T-helper 1 cell treated with Interleukin-12 subunit alpha and Interleukin-12 subunit beta and Interleukin-4 antibody, amounts not matched to agents 30 μg/mL and 1 μg/mL, for 36 hours (primary cell): ENCODE results near the gene TNNT2.

Source experiments
- H3K27ac Mint-ChIP-seq: one replicate; pipeline ENCODE4 v1.8.0; 2021; ENCODE audit warnings: mild to moderate bottlenecking, mixed read lengths
- H3K27me3 Mint-ChIP-seq: one replicate; pipeline ENCODE4 v1.8.0; 2021; ENCODE audit warnings: low read depth, mixed read lengths
- H3K36me3 Mint-ChIP-seq: one replicate; pipeline ENCODE4 v1.8.0; 2021; ENCODE audit warnings: low read depth, mixed read lengths
- H3K4me1 Mint-ChIP-seq: one replicate; pipeline ENCODE4 v1.8.0; 2021; ENCODE audit warnings: low read depth, mixed read lengths
- H3K4me3 Mint-ChIP-seq: one replicate; pipeline ENCODE4 v1.8.0; 2021; ENCODE audit warnings: mild to moderate bottlenecking, moderate library complexity, mixed read lengths
- H3K9me3 Mint-ChIP-seq: one replicate; pipeline ENCODE4 v1.8.0; 2021; ENCODE audit warnings: mixed read lengths

The TNNT2 gene

DNA sequence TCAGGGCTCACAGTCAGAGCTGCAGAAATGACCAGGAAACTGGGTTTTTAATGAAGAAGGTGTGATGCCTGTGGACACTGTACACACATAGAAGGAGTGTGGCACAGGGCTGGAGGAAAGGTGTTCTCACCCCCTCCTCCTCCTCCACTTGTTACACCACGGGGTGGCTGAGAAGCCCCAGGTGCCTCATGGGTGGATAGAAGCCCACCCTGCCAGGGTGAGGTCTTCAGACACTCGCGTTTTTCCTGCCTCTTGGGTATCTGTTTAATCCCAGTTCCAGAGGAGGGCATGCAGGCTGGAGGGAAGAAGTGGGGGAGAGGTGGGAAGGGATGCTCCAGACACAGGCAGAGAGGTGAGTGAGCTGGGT is 31.3 kb upstream of the TNNT2 start:
- Mint-ChIP-seq H3K27me3 (no peaks in the 10 kb centered on the region), H3K36me3 (no peaks in the 10 kb centered on the region), H3K27ac (no peak overlapping the region), H3K4me3 (no peak overlapping the region), H3K4me1 (no peaks in the 10 kb centered on the region), H3K9me3 (no peaks in the 10 kb centered on the region)

DNA sequence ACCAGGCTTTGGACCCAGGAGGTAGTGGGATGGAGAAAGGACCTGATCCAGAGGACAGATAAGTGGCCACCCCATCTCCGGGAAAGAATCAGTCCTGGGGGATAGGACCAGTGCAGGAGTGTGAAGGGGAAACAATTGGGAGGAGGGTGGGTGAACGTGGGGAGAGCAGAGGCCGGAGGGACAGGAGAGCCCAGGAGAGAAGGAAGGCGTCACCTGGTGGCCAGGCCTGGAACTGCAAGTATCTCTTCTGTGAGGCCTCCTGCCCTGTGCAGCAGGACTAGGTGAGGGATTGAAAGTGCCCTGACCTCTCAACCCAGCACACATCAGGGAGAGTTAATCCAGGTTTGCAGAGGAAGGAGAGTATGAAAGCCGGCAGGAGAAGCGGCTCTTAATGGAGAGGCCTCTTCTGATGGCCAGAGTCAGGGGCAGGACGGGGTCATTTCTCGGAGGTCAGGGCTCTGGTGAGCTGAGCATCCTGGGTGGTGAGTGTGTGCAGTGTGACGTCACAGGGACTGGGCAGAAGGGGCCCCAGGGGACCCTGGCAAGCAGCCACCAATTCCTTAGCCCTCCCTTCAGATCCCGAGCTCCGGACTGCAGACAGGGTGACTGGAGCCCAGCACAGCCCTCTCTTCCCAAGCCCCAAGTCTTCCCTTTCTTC is 30.8 kb upstream of the TNNT2 start:
- H3K9me3 Mint-ChIP-seq: no peaks in the 10 kb centered on the region
- H3K4me1 Mint-ChIP-seq: no peaks in the 10 kb centered on the region
- no peak overlapping the region for H3K27ac Mint-ChIP-seq
- no peaks in the 10 kb centered on the region for H3K27me3 Mint-ChIP-seq
- H3K4me3 Mint-ChIP-seq: no peak overlapping the region
- H3K36me3 Mint-ChIP-seq: no peaks in the 10 kb centered on the region

GRCh38 chr1:201406831-201407406 is 29.4 kb upstream of the TNNT2 start:
- H3K9me3 Mint-ChIP-seq: no peaks in the 10 kb centered on the region
- no peaks in the 10 kb centered on the region for H3K36me3 Mint-ChIP-seq
- H3K27me3 Mint-ChIP-seq: no peaks in the 10 kb centered on the region
- no peak overlapping the region for H3K4me3 Mint-ChIP-seq
- H3K4me1 Mint-ChIP-seq: no peaks in the 10 kb centered on the region
- no peak overlapping the region for H3K27ac Mint-ChIP-seq

DNA sequence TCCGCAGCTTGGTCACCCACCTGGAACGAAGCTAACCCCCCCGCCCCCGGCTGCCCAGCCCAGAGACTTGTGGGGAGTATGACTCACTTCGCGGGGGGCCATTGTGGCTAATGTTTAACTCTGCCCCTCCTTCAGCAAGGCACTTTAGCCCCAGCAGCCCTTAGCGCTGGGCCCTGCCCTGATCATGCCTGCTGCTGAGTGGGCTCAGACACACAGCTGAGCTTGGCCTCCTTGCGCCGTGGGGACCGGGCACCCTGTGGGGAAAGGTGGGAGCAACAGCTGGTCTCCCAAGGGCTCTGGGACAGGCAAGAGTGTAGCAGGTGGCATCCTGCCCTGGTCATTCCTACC is 28.0 kb upstream of the TNNT2 start:
- Mint-ChIP-seq H3K27me3 (no peaks in the 10 kb centered on the region), H3K4me1 (no peaks in the 10 kb centered on the region), H3K36me3 (no peaks in the 10 kb centered on the region), H3K9me3 (no peaks in the 10 kb centered on the region), H3K27ac (no peak overlapping the region), H3K4me3 (no peak overlapping the region)

GRCh38 chr1:201404722-201405483 is 27.4 kb upstream of the TNNT2 start:
- no peak overlapping the region for H3K4me3 Mint-ChIP-seq
- no peaks in the 10 kb centered on the region for H3K36me3 Mint-ChIP-seq
- H3K27me3 Mint-ChIP-seq: no peaks in the 10 kb centered on the region
- H3K27ac Mint-ChIP-seq: no peak overlapping the region
- H3K9me3 Mint-ChIP-seq: no peaks in the 10 kb centered on the region
- no peaks in the 10 kb centered on the region for H3K4me1 Mint-ChIP-seq

GRCh38 chr1:201404055-201404454 is 26.6 kb upstream of the TNNT2 start:
- H3K36me3 Mint-ChIP-seq: no peaks in the 10 kb centered on the region
- no peaks in the 10 kb centered on the region for H3K27me3 Mint-ChIP-seq
- H3K4me3 Mint-ChIP-seq: no peak overlapping the region
- H3K9me3 Mint-ChIP-seq: no peaks in the 10 kb centered on the region
- no peaks in the 10 kb centered on the region for H3K4me1 Mint-ChIP-seq
- H3K27ac Mint-ChIP-seq: no peak overlapping the region

GRCh38 chr1:201403359-201403758 is 25.9 kb upstream of the TNNT2 start:
- Mint-ChIP-seq H3K4me3 (no peak overlapping the region), H3K27me3 (peaks cover 6% of the 10 kb centered on the region), H3K27ac (no peak overlapping the region), H3K36me3 (no peaks in the 10 kb centered on the region), H3K9me3 (no peaks in the 10 kb centered on the region), H3K4me1 (no peaks in the 10 kb centered on the region)

DNA sequence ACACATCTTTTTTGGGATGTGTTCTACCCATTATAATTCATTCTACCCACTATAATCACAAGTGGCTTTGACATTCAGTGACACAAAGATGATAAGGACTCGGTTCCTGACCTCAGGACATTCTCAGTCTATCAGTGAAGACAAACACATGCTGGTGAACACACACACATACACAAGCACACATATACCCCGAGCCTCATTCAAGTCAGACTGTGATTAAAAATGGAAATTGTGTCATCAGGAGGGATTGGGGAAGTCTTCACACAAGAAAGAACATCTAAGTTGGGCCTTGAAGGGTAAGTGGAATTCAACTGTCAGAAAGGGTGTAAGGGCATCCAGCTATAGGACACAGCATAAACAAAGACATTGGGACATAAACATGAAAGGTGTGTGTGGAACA is 24.2 kb upstream of the TNNT2 start:
- H3K27me3 Mint-ChIP-seq: peaks cover 17% of the 10 kb centered on the region
- no peaks in the 10 kb centered on the region for H3K36me3 Mint-ChIP-seq
- no peaks in the 10 kb centered on the region for H3K9me3 Mint-ChIP-seq
- no peaks in the 10 kb centered on the region for H3K4me1 Mint-ChIP-seq
- no peak overlapping the region for H3K4me3 Mint-ChIP-seq
- no peak overlapping the region for H3K27ac Mint-ChIP-seq

DNA sequence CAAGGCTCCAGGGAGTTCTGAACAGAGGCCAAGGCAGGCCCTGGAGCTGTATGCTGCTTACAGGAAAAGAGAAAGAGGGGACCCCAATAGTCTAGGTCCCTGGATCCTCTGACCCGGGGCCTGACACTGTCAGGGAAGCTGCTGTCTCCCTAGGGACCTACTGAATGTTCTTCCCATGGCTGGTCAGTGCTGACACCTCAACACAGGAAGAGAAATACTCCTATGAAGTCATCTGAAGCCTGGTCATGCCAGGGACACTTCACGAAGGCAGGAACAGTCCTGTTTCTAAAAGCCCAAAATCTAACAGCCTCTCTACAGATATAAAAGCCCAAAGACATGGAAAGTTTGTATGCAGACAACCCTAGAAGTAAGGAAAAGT is 23.4 kb upstream of the TNNT2 start:
- Mint-ChIP-seq H3K4me1 (no peaks in the 10 kb centered on the region), H3K4me3 (no peak overlapping the region), H3K27ac (no peak overlapping the region), H3K9me3 (no peaks in the 10 kb centered on the region), H3K36me3 (no peaks in the 10 kb centered on the region), H3K27me3 (peaks cover 23% of the 10 kb centered on the region)

DNA sequence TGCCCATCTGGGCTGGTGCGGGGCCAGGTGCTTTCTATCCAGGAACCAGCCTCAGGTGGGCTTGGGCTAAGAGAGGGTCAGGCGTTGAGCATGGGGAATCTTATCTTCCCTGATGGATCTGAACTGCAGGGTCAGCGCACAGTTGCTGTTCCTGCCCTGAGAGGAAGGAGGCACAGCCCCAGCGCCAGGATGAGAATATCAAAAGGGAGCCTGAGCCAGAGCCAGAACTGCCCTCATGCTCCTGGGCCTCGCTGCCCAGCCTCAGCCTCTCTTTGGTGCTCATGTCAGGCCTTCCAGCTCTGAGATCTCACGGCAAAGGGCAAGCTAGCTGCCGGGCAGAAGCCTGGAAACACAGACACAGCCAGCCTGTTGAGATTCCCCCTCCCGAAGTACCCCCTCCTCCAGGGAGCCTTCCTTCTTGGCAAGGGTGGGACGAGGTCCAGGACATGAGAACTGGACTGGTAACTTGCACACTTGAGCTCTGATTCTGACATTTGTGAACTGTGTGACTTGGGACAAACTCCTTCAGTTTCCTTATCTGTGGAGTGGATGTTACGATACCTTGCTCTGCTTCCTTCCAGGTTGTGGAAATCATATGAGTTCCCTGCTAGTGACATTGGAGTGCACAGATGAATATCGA is 22.9 kb upstream of the TNNT2 start:
- H3K9me3 Mint-ChIP-seq: no peaks in the 10 kb centered on the region
- peaks cover 27% of the 10 kb centered on the region for H3K27me3 Mint-ChIP-seq
- H3K27ac Mint-ChIP-seq: no peak overlapping the region
- H3K36me3 Mint-ChIP-seq: no peaks in the 10 kb centered on the region
- no peaks in the 10 kb centered on the region for H3K4me1 Mint-ChIP-seq
- H3K4me3 Mint-ChIP-seq: no peak overlapping the region

DNA sequence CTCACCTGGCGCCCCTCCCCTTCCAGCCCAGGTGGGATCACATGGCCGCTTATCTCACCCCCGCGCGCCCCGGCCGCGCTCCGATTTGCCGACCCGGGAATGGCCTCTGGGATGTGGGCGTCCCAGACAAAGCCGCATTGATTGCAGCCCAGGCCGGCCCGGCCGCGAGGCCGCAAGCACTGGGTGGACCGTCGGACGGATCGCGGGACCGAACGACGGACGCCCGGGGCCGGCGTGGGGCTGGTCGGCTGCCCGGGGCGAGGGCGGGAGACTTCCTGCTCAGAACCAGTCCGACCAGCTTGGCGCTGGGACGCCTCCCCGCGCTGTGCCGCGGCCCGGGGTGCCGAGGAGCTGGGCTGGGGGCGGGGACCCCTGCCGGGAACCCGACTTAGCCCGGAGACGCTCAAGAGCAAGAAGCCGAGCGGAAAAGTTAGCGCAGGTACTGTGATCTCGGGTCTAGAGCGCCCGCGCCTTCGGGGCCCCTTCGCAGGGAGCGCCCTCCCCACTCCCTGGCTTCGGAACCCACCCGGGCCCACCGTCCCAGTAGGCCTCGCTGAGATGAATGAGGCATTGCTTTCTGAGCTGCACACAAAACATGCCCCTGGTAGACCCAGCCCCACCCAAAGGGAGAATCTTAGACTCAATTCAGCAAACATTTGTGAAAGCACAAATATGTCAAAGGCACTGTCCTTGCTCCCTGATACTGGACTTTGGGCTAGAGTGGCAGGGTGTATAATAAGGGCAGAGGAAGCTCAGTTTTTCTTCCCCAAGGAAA is 22.1 kb upstream of the TNNT2 start:
- peaks cover 33% of the 10 kb centered on the region for H3K27me3 Mint-ChIP-seq

DNA sequence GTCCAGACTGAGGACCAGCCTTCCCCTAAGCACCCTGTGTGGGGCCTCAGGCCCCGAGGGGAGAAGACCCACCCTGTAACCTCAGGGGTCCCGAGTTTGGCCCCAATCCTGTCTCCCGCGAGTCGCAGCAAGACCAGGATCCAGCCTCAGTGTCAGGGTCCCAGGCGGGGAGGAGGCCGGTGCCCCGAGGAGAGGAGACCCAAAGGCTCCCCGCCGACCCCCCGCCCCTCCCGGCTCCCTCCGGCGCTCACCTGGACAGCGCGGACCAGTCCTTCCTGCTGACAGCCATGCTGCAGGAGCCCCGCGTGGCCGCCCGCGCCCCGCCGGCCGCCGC is 21.5 kb upstream of the TNNT2 start, which contains the start of gene LAD1:
Gene LAD1 (minus strand): TSS at position 307 of the 334 bp plus-strand sequence. CDS start 18 bp downstream, at position 289.
- Mint-ChIP-seq H3K9me3 (no peaks in the 10 kb centered on the region), H3K4me3 (no peak within 1 kb of the TSS), H3K4me1 (no peaks in the 10 kb centered on the region), H3K27me3 (peaks cover 33% of the 10 kb centered on the region), H3K36me3 (no peaks in the 10 kb centered on the region), H3K27ac (no peak within 1 kb of the TSS)

More for the DNA sequence above, 22.1 kb upstream of the TNNT2 start:
- no peak overlapping the region for H3K4me3 Mint-ChIP-seq
- H3K36me3 Mint-ChIP-seq: no peaks in the 10 kb centered on the region
- H3K27ac Mint-ChIP-seq: no peak overlapping the region
- H3K4me1 Mint-ChIP-seq: no peaks in the 10 kb centered on the region
- no peaks in the 10 kb centered on the region for H3K9me3 Mint-ChIP-seq

DNA sequence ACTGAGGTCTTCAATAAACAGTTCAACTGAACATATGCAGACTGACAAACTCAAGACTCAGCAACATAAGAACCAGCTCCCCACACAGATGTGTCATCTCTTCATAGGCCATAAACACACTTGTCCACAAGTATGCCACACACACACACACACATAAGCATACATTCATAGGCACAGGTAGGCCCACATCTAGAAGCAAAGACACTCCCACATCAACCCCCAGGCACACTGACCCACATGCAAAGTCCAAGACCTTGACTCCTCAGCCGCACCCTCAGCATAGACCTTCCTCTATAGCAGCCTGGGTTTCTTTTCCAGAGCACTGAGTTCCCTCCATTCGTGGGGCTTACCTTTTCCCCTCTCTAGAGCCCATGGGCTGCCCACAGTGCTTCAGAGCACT is 20.2 kb upstream of the TNNT2 start:
- Mint-ChIP-seq H3K4me1 (no peaks in the 10 kb centered on the region), H3K9me3 (no peaks in the 10 kb centered on the region), H3K36me3 (no peaks in the 10 kb centered on the region), H3K4me3 (no peak overlapping the region), H3K27me3 (peaks cover 38% of the 10 kb centered on the region), H3K27ac (no peak overlapping the region)

GRCh38 chr1:201396861-201397464 is 19.5 kb upstream of the TNNT2 start:
- Mint-ChIP-seq H3K27me3 (peaks cover 43% of the 10 kb centered on the region), H3K27ac (no peak overlapping the region), H3K4me3 (no peak overlapping the region), H3K4me1 (no peaks in the 10 kb centered on the region), H3K9me3 (no peaks in the 10 kb centered on the region), H3K36me3 (no peaks in the 10 kb centered on the region)
